ENCODE results near the gene DERA. TPM values are rescaled to one million over a fixed set of nuclear protein-coding genes. Genes with fewer than 3 reads are reported as not detected.
"Not testable (repeated sequence)": the region's sequence is repeated elsewhere in the genome, so short reads cannot be mapped to it uniquely, and the experiment has no call there.

DERA gene
- total RNA-seq, 1 experiment from 2014 or later = 40.8 TPM

GRCh38 chr12:15899282-15899870 lies 11.8 kb upstream of the DERA start:
- ChIA-PET POLR2A (interaction anchor here (1.6 to 2.5 kb wide), 4 partner anchors 10 to 111 kb away, joined by 6 to 25 read pairs (median 11); partner anchors contain the start of genes DERA and STRAP), CTCF (interaction anchor here (0.6 to 3.0 kb wide), 11 partner anchors 8 to 456 kb away, joined by 3 to 19 read pairs (median 3); partner anchors contain the start of genes DERA and STRAP)
- peak; percentile 59 for DNase-seq (ENCODE audit: unreplicated experiment)
- intact Hi-C loops (cut with micrococcal nuclease) = loop anchor here (1.0 to 2.0 kb wide), 2 partner anchors 43 to 309 kb away; no protein-coding TSS in a partner anchor
- TF ChIP-seq CTCF (IDR thresholded peaks at IDR 0.05; ENCODE audit: unreplicated experiment) = peak; percentile 59
- no peaks in the 10 kb centered on the region for H3K4me1 Mint-ChIP-seq (ENCODE audit: insufficient read depth, unreplicated experiment)
- H3K36me3 Mint-ChIP-seq (ENCODE audit: insufficient read depth, unreplicated experiment) = peaks cover 62% of the 10 kb centered on the region
- no peak overlapping the region for H3K4me3 Mint-ChIP-seq (ENCODE audit: unreplicated experiment)
- no TSS peak for BruUV-seq (replicated peaks)
- H3K27ac Mint-ChIP-seq (ENCODE audit: low read depth, unreplicated experiment) = peak overlapping the region; percentile 16
- no peaks in the 10 kb centered on the region for H3K9me3 Mint-ChIP-seq (ENCODE audit: unreplicated experiment)
- no peaks in the 10 kb centered on the region for H3K27me3 Mint-ChIP-seq (ENCODE audit: insufficient read depth, unreplicated experiment)

GRCh38 chr12:15904378-15904920 lies 6.7 kb upstream of the DERA start:
- Mint-ChIP-seq H3K4me1 (ENCODE audit: insufficient read depth, unreplicated experiment) (no peaks in the 10 kb centered on the region), H3K27ac (ENCODE audit: low read depth, unreplicated experiment) (no peak overlapping the region), H3K9me3 (ENCODE audit: unreplicated experiment) (no peaks in the 10 kb centered on the region), H3K27me3 (ENCODE audit: insufficient read depth, unreplicated experiment) (no peaks in the 10 kb centered on the region), H3K36me3 (ENCODE audit: insufficient read depth, unreplicated experiment) (peaks cover 21% of the 10 kb centered on the region), H3K4me3 (ENCODE audit: unreplicated experiment) (no peak overlapping the region)
- ChIA-PET CTCF (no interaction called here), POLR2A (interaction anchor here (1.1 to 1.6 kb wide), 2 partner anchors 12 to 14 kb away, joined by 3 to 4 read pairs; no protein-coding TSS in a partner anchor)
- TF ChIP-seq CTCF (IDR thresholded peaks at IDR 0.05; ENCODE audit: unreplicated experiment) = no peak
- no TSS peak for BruUV-seq (replicated peaks)
- DNase-seq (ENCODE audit: unreplicated experiment) = no peak
- intact Hi-C loops (cut with micrococcal nuclease) = no loop called here

- POLR2A ChIA-PET = interaction anchor here (1.2 to 8.0 kb wide), 14 partner anchors 10 to 1135 kb away, joined by 3 to 71 read pairs (median 5); partner anchors contain the start of gene STRAP
- no peak for DNase-seq (ENCODE audit: unreplicated experiment)
- peaks cover 5% of the 10 kb centered on the region for H3K4me1 Mint-ChIP-seq (ENCODE audit: insufficient read depth, unreplicated experiment)
- intact Hi-C loops (cut with micrococcal nuclease) = no loop called here
- H3K27ac Mint-ChIP-seq (ENCODE audit: low read depth, unreplicated experiment) = no peak overlapping the region
- no peaks in the 10 kb centered on the region for H3K27me3 Mint-ChIP-seq (ENCODE audit: insufficient read depth, unreplicated experiment)
- no peaks in the 10 kb centered on the region for H3K9me3 Mint-ChIP-seq (ENCODE audit: unreplicated experiment)
- no TSS peak for BruUV-seq (replicated peaks)
- CTCF ChIA-PET = interaction anchor here (0.6 to 2.6 kb wide), 6 partner anchors 10 to 326 kb away, joined by 3 to 18 read pairs (median 4); no protein-coding TSS in a partner anchor
- peaks cover 6% of the 10 kb centered on the region for H3K36me3 Mint-ChIP-seq (ENCODE audit: insufficient read depth, unreplicated experiment)
- H3K4me3 Mint-ChIP-seq (ENCODE audit: unreplicated experiment) = peak overlapping the region; percentile 88
- no peak for TF ChIP-seq CTCF (IDR thresholded peaks at IDR 0.05; ENCODE audit: unreplicated experiment)
Measured at GRCh38 chr12:15910468-15910863, 666 bp upstream of the DERA start.

GRCh38 chr12:15911931-15912330 lies 799 bp downstream of the DERA start:
- H3K4me1 Mint-ChIP-seq (ENCODE audit: insufficient read depth, unreplicated experiment); DNase-seq (ENCODE audit: unreplicated experiment); H3K9me3 Mint-ChIP-seq (ENCODE audit: unreplicated experiment); H3K27me3 Mint-ChIP-seq (ENCODE audit: insufficient read depth, unreplicated experiment); intact Hi-C loops (cut with micrococcal nuclease): not testable (repeated sequence)
- ChIA-PET POLR2A (interaction anchor here (0.6 to 8.0 kb wide), 12 partner anchors 9 to 692 kb away, joined by 3 to 71 read pairs (median 4); partner anchors contain the start of gene STRAP), CTCF (interaction anchor here (0.7 to 1.0 kb wide), 2 partner anchors 9 to 56 kb away, joined by 3 read pairs; no protein-coding TSS in a partner anchor)
- H3K4me3 Mint-ChIP-seq (ENCODE audit: unreplicated experiment) = peak overlapping the region; percentile 88
- peaks cover 12% of the 10 kb centered on the region for H3K36me3 Mint-ChIP-seq (ENCODE audit: insufficient read depth, unreplicated experiment)
- BruUV-seq (replicated peaks) = TSS peak; percentile 45
- peak overlapping the region; percentile 88 for H3K27ac Mint-ChIP-seq (ENCODE audit: low read depth, unreplicated experiment)

GRCh38 chr12:15914131-15914530 lies 3.0 kb downstream of the DERA start:
- H3K9me3 Mint-ChIP-seq (ENCODE audit: unreplicated experiment); H3K4me1 Mint-ChIP-seq (ENCODE audit: insufficient read depth, unreplicated experiment); H3K27ac Mint-ChIP-seq (ENCODE audit: low read depth, unreplicated experiment); DNase-seq (ENCODE audit: unreplicated experiment); intact Hi-C loops (cut with micrococcal nuclease); H3K36me3 Mint-ChIP-seq (ENCODE audit: insufficient read depth, unreplicated experiment); CTCF ChIA-PET; BruUV-seq (replicated peaks); H3K27me3 Mint-ChIP-seq (ENCODE audit: insufficient read depth, unreplicated experiment); H3K4me3 Mint-ChIP-seq (ENCODE audit: unreplicated experiment): not testable (repeated sequence)
- POLR2A ChIA-PET = interaction anchor here (1.1 to 8.0 kb wide), 2 partner anchors 31 to 1143 kb away, joined by 3 to 71 read pairs; partner anchors contain the start of gene STRAP

Data from MCF 10A (cell line).